HG03457 (cell line): ENCODE measurements around the gene NME3.
"Not testable (repeated sequence)": the region's sequence is repeated elsewhere in the genome, so short reads cannot be mapped to it uniquely, and the experiment has no call there.

Experiments
- ATAC-seq: cut with Tn5 transposase; IDR thresholded peaks from one replicate; pipeline ENCODE4 v1.9.1; 2021; ENCODE audit warnings: moderate number of reproducible peaks; ENCODE audit not compliant: unreplicated experiment

NME3 gene

GRCh38 chr16:1754204-1754603 lies 17.1 kb downstream of the NME3 start:
- ATAC-seq: no peak

GRCh38 chr16:1752853-1753252 lies 18.5 kb downstream of the NME3 start:
- ATAC-seq: no peak

GRCh38 chr16:1751946-1752345 lies 19.4 kb downstream of the NME3 start:
- no peak for ATAC-seq

GRCh38 chr16:1749152-1750117 lies 21.9 kb downstream of the NME3 start:
- ATAC-seq: no peak

GRCh38 chr16:1747934-1748333 lies 23.4 kb downstream of the NME3 start:
- ATAC-seq: no peak

- ATAC-seq: no peak
These were observed 24.6 kb downstream of the NME3 start for GRCh38 chr16:1746693-1747195.

GRCh38 chr16:1745900-1746692 lies 25.2 kb downstream of the NME3 start:
- ATAC-seq: no peak

- no peak for ATAC-seq
These were observed 26.0 kb downstream of the NME3 start for GRCh38 chr16:1745181-1745899.

GRCh38 chr16:1744338-1744840 lies 27.0 kb downstream of the NME3 start:
- ATAC-seq: no peak

- no peak for ATAC-seq
These were observed 27.7 kb downstream of the NME3 start for GRCh38 chr16:1743376-1744337.

- ATAC-seq: no peak
These were observed 29.7 kb downstream of the NME3 start for GRCh38 chr16:1741553-1742165.

GRCh38 chr16:1740781-1741490 lies 30.4 kb downstream of the NME3 start:
- ATAC-seq: no peak

- ATAC-seq: no peak
These were observed 31.1 kb downstream of the NME3 start for GRCh38 chr16:1740234-1740633.

GRCh38 chr16:1734816-1735215 lies 36.5 kb downstream of the NME3 start:
- no peak for ATAC-seq

GRCh38 chr16:1734123-1734522 lies 37.2 kb downstream of the NME3 start:
- no peak for ATAC-seq

- ATAC-seq: not testable (repeated sequence)
These were observed 38.8 kb downstream of the NME3 start for GRCh38 chr16:1732551-1732987.

GRCh38 chr16:1732071-1732470 lies 39.3 kb downstream of the NME3 start:
- ATAC-seq: no peak

- no peak for ATAC-seq
These were observed 39.7 kb downstream of the NME3 start for GRCh38 chr16:1731603-1732002.

GRCh38 chr16:1731073-1731472 lies 40.3 kb downstream of the NME3 start:
- ATAC-seq: no peak
